H1 (cell line): Measurements from ENCODE around the gene PSMC5. TPM values are rescaled to one million over a fixed set of nuclear protein-coding genes. Genes with fewer than 3 reads are reported as not detected.
"Not testable (repeated sequence)": the region's sequence is repeated elsewhere in the genome, so short reads cannot be mapped to it uniquely, and the experiment has no call there.

Experiments
- CTCF ChIA-PET: fragments of 300-600 bp; sonication (Branson Sonifier 250); formaldehyde crosslinking; loops from one replicate; lab custom pipeline; 2021; ENCODE audit not compliant: partially characterized antibody; lab: Charles Lee
- POLR2A ChIA-PET: fragments of 300-600 bp; sonication (Branson Sonifier 250); formaldehyde crosslinking; loops from one replicate; lab custom pipeline; 2021; ENCODE audit warnings: inconsistent platforms; ENCODE audit not compliant: partially characterized antibody; lab: Charles Lee
- DNase-seq, 2 experiments: peaks; one replicate each; pipeline versions ENCODE4 v3.0.0 to v3.0.0-alpha.2; 2010 to 2022; ENCODE audit warnings: low spot score in 2 of 2, low read depth in 1 of 2, mixed read lengths in 1 of 2
- FAIRE-seq: peaks from 2 replicates; lab custom pipeline; 2011; peaks lifted over from hg19 to GRCh38; lab: Jason Lieb, UNC
- H2AFZ ChIP-seq: 2 replicates; pipeline ENCODE4 v1.8.1; 2012; ENCODE audit warnings: low read length, inconsistent platforms
- H2AK5ac ChIP-seq: 2 replicates; pipeline ENCODE4 v1.6.1; 2013; ENCODE audit warnings: low read depth, low read length
- H2BK120ac ChIP-seq: replicated peaks from 2 replicates; pipeline ENCODE3; 2013; ENCODE audit warnings: low read depth, low read length, inconsistent platforms
- H2BK12ac ChIP-seq: 2 replicates; pipeline ENCODE4 v1.6.1; 2013; ENCODE audit warnings: low read depth, low read length
- H2BK15ac ChIP-seq: 2 replicates; pipeline ENCODE4 v1.6.1; 2013; ENCODE audit warnings: low read length
- H2BK20ac ChIP-seq: 2 replicates; pipeline ENCODE4 v1.6.1; 2013; ENCODE audit warnings: low read length
- H2BK5ac ChIP-seq: 2 replicates; pipeline ENCODE4 v1.6.1; 2013; ENCODE audit warnings: low read depth, low read length
- H3K14ac ChIP-seq: 2 replicates; pipeline ENCODE4 v1.6.1; 2013; ENCODE audit warnings: inconsistent platforms; ENCODE audit not compliant: insufficient read length
- H3K18ac ChIP-seq: 2 replicates; pipeline ENCODE4 v1.6.1; 2013; ENCODE audit warnings: low read length; ENCODE audit errors: extremely low read depth
- H3K23ac ChIP-seq: 2 replicates; pipeline ENCODE4 v1.6.1; 2013; ENCODE audit warnings: inconsistent platforms; ENCODE audit not compliant: insufficient read length
- H3K23me2 ChIP-seq: 2 replicates; pipeline ENCODE4 v1.6.1; 2013; ENCODE audit warnings: low read depth, low read length
- H3K27ac ChIP-seq: 2 replicates; pipeline ENCODE4 v1.6.1; 2011; ENCODE audit warnings: low read depth, low read length, inconsistent platforms
- H3K27me3 ChIP-seq, 4 experiments: replicated peaks in 1 of 4; 1 replicate in 1 of 4; 2 replicates in 3 of 4; pipeline versions ENCODE4 v1.6.1 to v1.8.1; 2011 to 2013; ENCODE audit warnings: low read length in 3 of 4, mild to moderate bottlenecking in 3 of 4, inconsistent platforms in 2 of 4, mixed read lengths in 2 of 4, moderate library complexity in 1 of 4; ENCODE audit not compliant: control insufficient read depth in 3 of 4, insufficient read depth in 3 of 4; ENCODE audit errors: extremely low read depth in 1 of 4
- H3K36me3 ChIP-seq, 4 experiments: 2 replicates each; pipeline versions ENCODE4 v1.6.1 to v1.8.1; 2011 to 2013; ENCODE audit warnings: mild to moderate bottlenecking in 4 of 4, low read length in 3 of 4, moderate library complexity in 2 of 4, control low read depth in 1 of 4, inconsistent platforms in 1 of 4; ENCODE audit not compliant: insufficient read depth in 4 of 4, control insufficient read depth in 2 of 4
- H3K4ac ChIP-seq: replicated peaks from 2 replicates; pipeline ENCODE3; 2013; ENCODE audit warnings: low read length, low read depth, mixed read lengths, inconsistent platforms; ENCODE audit not compliant: insufficient read length
- H3K4me1 ChIP-seq, 4 experiments: replicated peaks in 1 of 4; 1 replicate in 1 of 4; 2 replicates in 3 of 4; pipeline versions ENCODE4 v1.6.1 to v1.8.1; 2011 to 2013; ENCODE audit warnings: low read length in 3 of 4, inconsistent platforms in 2 of 4, mixed read lengths in 1 of 4; ENCODE audit not compliant: insufficient read depth in 4 of 4, control insufficient read depth in 3 of 4
- H3K4me2 ChIP-seq, 2 experiments: 2 replicates each; pipeline versions ENCODE4 v1.6.1 to v1.8.1; 2011 to 2013; ENCODE audit warnings: low read depth in 2 of 2, low read length in 2 of 2, control low read depth in 1 of 2, inconsistent platforms in 1 of 2, mild to moderate bottlenecking in 1 of 2; ENCODE audit not compliant: insufficient read depth in 1 of 2
- H3K4me3 ChIP-seq, 4 experiments: fragments of 200-600, 300-600 bp in 1 of 4; sonication (generic), shearing (Covaris generic), sonication (Bioruptor Twin) in 1 of 4; 2 replicates each; pipeline versions ENCODE4 v1.5.1 to v1.8.1; 2011 to 2016; ENCODE audit warnings: low read length in 4 of 4, low read depth in 3 of 4, control low read depth in 2 of 4, inconsistent platforms in 2 of 4, mild to moderate bottlenecking in 2 of 4, mixed read lengths in 1 of 4, moderate library complexity in 1 of 4; ENCODE audit not compliant: insufficient read depth in 2 of 4; ENCODE audit errors: extremely low read depth in 1 of 4
- H3K56ac ChIP-seq: replicated peaks from 2 replicates; pipeline ENCODE3; 2013; ENCODE audit warnings: low read depth, mild to moderate bottlenecking, mixed read lengths, low read length, inconsistent platforms; ENCODE audit not compliant: insufficient read length
- H3K79me1 ChIP-seq: 2 replicates; pipeline ENCODE4 v1.6.1; 2013; ENCODE audit warnings: low read depth, low read length, control low read depth
- H3K79me2 ChIP-seq, 2 experiments: 2 replicates each; pipeline versions ENCODE4 v1.6.1 to v1.8.1; 2012 to 2013; ENCODE audit warnings: low read length in 2 of 2, mild to moderate bottlenecking in 2 of 2, inconsistent platforms in 1 of 2; ENCODE audit not compliant: insufficient read depth in 2 of 2, control insufficient read depth in 1 of 2
- H3K9ac ChIP-seq, 4 experiments: replicated peaks in 1 of 4; 1 replicate in 1 of 4; 2 replicates in 3 of 4; pipeline versions ENCODE4 v1.6.1 to v1.8.1; 2011 to 2013; ENCODE audit warnings: low read depth in 3 of 4, low read length in 3 of 4, control low read depth in 2 of 4, mild to moderate bottlenecking in 2 of 4, moderate library complexity in 2 of 4, inconsistent platforms in 1 of 4; ENCODE audit errors: extremely low read depth in 1 of 4
- H3K9me3 ChIP-seq, 2 experiments: 2 replicates each; pipeline versions ENCODE4 v1.6.1 to v1.8.1; 2012 to 2013; ENCODE audit warnings: mild to moderate bottlenecking in 2 of 2, moderate library complexity in 2 of 2, control low read depth in 1 of 2, inconsistent platforms in 1 of 2, low read depth in 1 of 2, low read length in 1 of 2, mixed read lengths in 1 of 2; ENCODE audit not compliant: insufficient read depth in 2 of 2
- H4K20me1 ChIP-seq, 2 experiments: replicated peaks in 1 of 2; 2 replicates each; pipeline versions ENCODE3 to v1.8.1; 2011 to 2013; ENCODE audit warnings: inconsistent platforms in 2 of 2, low read length in 2 of 2, mild to moderate bottlenecking in 1 of 2; ENCODE audit not compliant: insufficient read depth in 2 of 2, control insufficient read depth in 1 of 2
- H4K5ac ChIP-seq: 2 replicates; pipeline ENCODE4 v1.6.1; 2013; ENCODE audit warnings: low read length, low read depth, mixed read lengths, inconsistent platforms; ENCODE audit not compliant: insufficient read length
- H4K8ac ChIP-seq: 2 replicates; pipeline ENCODE4 v1.8.0; 2013; ENCODE audit warnings: mild to moderate bottlenecking, moderate library complexity, low read length, inconsistent platforms; ENCODE audit not compliant: insufficient read depth; ENCODE audit errors: extremely low read depth
- H4K91ac ChIP-seq: replicated peaks from 2 replicates; pipeline ENCODE3; 2013; ENCODE audit warnings: low read length, mixed read lengths, inconsistent platforms; ENCODE audit not compliant: insufficient read length
- WGBS, 2 experiments: shearing (Covaris generic) in 1 of 2; methylation state at CpG; one replicate each; pipeline versions ENCODE4 v1.1.6 to v1.1.7; 2013 to 2015; ENCODE audit warnings: low lambda C conversion rate in 2 of 2, mixed read lengths in 2 of 2, inconsistent platforms in 1 of 2, low coverage in 1 of 2, missing lambda C conversion rate in 1 of 2; ENCODE audit not compliant: insufficient replicate concordance in 2 of 2, insufficient coverage in 1 of 2, insufficient read length in 1 of 2; ENCODE audit errors: extremely low coverage in 1 of 2, missing lambda C conversion rate in 1 of 2; 5-methylcytosine and 5-hydroxymethylcytosine counted together
- polyA plus RNA-seq, 7 experiments: library from polyadenylated mRNA; depleted of rRNA in 3 of 7; stranded (reverse) in 5 of 7; unstranded in 2 of 7; fragments of >200 nt in 5 of 7; fragments of 200-250 nt in 2 of 7; gene quantifications; 1 replicate in 5 of 7; 2 replicates in 1 of 7; 4 replicates in 1 of 7; pipeline versions ENCODE4 v1.2.1 to v1.2.3, GENCODE V29; 2011 to 2013; ENCODE audit warnings: missing spikeins in 2 of 7, mixed read lengths in 2 of 7
- total RNA-seq: library from RNA; stranded (reverse); fragmentation: NEBNext Ultra II Directional; extraction: Animal tissue kit (Norgen Biotek cat#: 25700); gene quantifications from 2 replicates; pipeline ENCODE4 v1.2.1, GENCODE V29; 2021
- TF ChIP-seq, protein P1 (sequence below), 3 experiments: IDR thresholded peaks; 1 replicate in 2 of 3; 2 replicates in 1 of 3; pipeline versions ENCODE4 v1.5.1 to v1.6.1; 2011; ENCODE audit warnings: low read length in 3 of 3, mild to moderate bottlenecking in 3 of 3, inconsistent platforms in 2 of 3, low read depth in 1 of 3, moderate library complexity in 1 of 3; ENCODE audit not compliant: insufficient read depth in 1 of 3; ENCODE audit errors: control extremely low read depth in 1 of 3

The PSMC5 gene
- total and polyA plus RNA-seq, 2 of the 8 experiments (the other 6 are each of a cell fraction or from before 2014, with no cell fraction given) = 172 to 180 TPM

DNA sequence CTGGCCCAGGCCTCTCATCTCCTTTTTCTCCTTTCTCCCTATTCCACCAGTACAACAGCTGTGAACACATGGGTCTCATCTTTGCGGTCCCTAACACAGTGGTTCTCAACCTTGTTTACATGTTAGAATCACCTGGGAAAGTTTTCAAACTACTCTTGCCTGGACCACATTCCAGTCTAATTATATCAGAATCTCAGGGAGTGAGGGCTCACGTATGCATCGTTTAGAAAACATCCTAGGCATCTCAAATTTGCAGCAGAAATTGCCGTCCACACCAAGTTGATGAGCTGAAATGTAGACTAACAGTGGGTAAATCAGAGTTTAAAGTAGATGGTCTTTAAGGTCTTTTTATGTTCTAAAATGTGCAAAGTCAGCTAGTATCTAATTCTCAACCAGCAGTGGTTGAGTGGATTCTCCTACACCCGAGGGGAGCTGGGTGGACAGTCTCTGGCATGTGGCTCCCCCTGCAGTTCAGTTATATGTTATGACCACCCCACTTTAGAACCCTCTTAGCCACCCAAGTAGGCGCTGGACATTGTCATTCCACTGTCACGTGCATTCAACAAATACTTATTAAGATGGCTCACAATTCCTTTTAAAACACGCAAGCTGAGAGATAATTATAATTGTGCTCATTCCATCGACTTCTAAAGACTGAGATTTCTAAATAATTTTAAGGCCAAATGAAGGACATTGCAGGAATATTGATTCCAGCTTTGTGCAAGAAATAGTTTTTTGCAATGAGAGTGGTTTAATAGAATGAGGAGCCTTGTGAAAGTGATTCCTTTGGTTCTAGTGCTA, 42.5 kb downstream of the PSMC5 start:
- not testable (repeated sequence) for H3K4me1 ChIP-seq, DNase-seq, H3K23me2 ChIP-seq, H3K23ac ChIP-seq, H3K27ac ChIP-seq, H3K27me3 ChIP-seq, H4K5ac ChIP-seq, H2BK20ac ChIP-seq, H4K8ac ChIP-seq, FAIRE-seq, H4K91ac ChIP-seq, H3K9me3 ChIP-seq, H3K56ac ChIP-seq, H4K20me1 ChIP-seq, H2BK15ac ChIP-seq, H3K4ac ChIP-seq, H3K4me3 ChIP-seq, H2BK12ac ChIP-seq, H2BK120ac ChIP-seq, H3K4me2 ChIP-seq, H2AFZ ChIP-seq, H3K79me2 ChIP-seq, H3K9ac ChIP-seq, H3K79me1 ChIP-seq, H3K36me3 ChIP-seq, H3K14ac ChIP-seq, H2AK5ac ChIP-seq, H2BK5ac ChIP-seq, H3K18ac ChIP-seq
- TF ChIP-seq, protein P1, sequence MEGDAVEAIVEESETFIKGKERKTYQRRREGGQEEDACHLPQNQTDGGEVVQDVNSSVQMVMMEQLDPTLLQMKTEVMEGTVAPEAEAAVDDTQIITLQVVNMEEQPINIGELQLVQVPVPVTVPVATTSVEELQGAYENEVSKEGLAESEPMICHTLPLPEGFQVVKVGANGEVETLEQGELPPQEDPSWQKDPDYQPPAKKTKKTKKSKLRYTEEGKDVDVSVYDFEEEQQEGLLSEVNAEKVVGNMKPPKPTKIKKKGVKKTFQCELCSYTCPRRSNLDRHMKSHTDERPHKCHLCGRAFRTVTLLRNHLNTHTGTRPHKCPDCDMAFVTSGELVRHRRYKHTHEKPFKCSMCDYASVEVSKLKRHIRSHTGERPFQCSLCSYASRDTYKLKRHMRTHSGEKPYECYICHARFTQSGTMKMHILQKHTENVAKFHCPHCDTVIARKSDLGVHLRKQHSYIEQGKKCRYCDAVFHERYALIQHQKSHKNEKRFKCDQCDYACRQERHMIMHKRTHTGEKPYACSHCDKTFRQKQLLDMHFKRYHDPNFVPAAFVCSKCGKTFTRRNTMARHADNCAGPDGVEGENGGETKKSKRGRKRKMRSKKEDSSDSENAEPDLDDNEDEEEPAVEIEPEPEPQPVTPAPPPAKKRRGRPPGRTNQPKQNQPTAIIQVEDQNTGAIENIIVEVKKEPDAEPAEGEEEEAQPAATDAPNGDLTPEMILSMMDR (IDR thresholded peaks at IDR 0.05; ENCODE audit: control extremely low read depth in 1 of 3, insufficient read depth in 1 of 3, low read depth in 1 of 3, low read length in 3 of 3) = peak in 2 of 3 experiments; percentile 13 to 23; a peak in 1 of 4 replicates
- ChIA-PET CTCF (interaction anchor here (0.6 to 8.0 kb wide), 13 partner anchors 9 to 156 kb away, joined by 3 to 66 read pairs (median 4); partner anchors contain the start of gene GH2), POLR2A (interaction anchor here (0.6 to 0.8 kb wide), 2 partner anchors 10 to 19 kb away, joined by 3 read pairs; no protein-coding TSS in a partner anchor)
- 56% methylated on average over 9 of the region's 9 CpGs; no CpG with 5 or more reads in 1 of the 2 experiments for WGBS, 2 experiments
